GM12874 (cell line): ENCODE data around the gene KATNBL1.

Experiments
- TF ChIP-seq, protein P1 (sequence below): IDR thresholded peaks from 2 replicates; pipeline ENCODE4 v1.5.1; 2011; ENCODE audit warnings: low read depth, mild to moderate bottlenecking, control low read depth, low read length, moderate library complexity; ENCODE audit not compliant: insufficient read depth

The KATNBL1 gene

DNA sequence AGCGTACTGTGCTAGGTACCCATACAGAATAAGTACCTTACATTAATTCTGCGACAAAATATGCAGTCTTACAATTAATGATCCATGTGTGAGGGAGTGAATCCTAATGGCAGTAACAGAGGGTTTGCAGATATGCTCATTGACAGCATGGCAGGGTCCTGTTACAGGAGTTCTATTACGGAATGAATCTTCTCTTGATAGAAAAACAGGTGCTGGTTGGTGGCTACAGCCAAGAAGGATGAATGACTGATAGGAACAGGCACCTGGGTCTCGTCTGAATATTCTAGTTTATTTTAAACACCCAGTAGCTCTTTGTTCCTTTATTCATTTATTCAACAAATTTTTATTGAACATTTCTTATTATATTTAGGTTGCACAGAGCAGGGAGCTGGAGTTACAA lies 85.2 kb downstream of the KATNBL1 start:
- TF ChIP-seq, protein P1, sequence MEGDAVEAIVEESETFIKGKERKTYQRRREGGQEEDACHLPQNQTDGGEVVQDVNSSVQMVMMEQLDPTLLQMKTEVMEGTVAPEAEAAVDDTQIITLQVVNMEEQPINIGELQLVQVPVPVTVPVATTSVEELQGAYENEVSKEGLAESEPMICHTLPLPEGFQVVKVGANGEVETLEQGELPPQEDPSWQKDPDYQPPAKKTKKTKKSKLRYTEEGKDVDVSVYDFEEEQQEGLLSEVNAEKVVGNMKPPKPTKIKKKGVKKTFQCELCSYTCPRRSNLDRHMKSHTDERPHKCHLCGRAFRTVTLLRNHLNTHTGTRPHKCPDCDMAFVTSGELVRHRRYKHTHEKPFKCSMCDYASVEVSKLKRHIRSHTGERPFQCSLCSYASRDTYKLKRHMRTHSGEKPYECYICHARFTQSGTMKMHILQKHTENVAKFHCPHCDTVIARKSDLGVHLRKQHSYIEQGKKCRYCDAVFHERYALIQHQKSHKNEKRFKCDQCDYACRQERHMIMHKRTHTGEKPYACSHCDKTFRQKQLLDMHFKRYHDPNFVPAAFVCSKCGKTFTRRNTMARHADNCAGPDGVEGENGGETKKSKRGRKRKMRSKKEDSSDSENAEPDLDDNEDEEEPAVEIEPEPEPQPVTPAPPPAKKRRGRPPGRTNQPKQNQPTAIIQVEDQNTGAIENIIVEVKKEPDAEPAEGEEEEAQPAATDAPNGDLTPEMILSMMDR: no peak

DNA sequence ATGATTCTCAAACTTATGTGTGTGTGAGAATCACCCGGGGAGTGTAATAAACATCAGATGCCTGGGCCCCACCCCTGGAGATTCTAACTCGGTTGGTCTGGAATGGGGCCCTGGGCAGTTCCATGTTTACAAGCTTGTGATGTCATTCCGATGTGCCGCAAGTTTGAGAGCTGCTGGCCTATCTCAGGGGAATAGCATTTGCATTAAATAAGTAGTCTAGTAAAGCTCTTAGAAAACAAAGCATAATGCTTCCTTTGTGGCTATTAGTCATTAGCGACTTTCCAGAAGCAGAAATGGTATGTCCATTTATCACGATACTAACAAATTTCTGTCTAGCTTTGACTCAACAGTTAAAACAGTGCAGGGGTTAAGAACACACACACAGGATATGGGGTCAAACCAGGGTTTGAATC lies 87.1 kb downstream of the KATNBL1 start:
- TF ChIP-seq, protein P1: no peak

DNA sequence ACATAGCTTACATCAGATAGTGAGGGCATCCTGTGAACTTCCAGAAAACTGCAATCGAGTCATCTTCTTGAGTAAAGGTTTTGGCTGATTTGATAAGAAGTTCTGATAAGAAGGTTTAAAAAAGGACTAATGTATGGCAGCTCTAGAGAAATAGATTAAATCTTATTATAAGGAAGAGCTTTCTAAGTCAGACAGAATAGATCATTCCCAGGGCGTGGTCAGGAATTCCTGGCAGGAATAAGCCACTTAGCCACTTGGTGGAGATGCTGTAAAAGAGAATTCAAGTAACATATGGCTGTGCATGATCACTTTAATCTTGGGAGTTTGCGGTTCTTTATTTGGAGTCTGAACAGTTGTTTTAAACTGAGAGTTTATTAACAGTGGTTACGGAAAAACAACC lies 90.6 kb downstream of the KATNBL1 start:
- TF ChIP-seq, protein P1: no peak

DNA sequence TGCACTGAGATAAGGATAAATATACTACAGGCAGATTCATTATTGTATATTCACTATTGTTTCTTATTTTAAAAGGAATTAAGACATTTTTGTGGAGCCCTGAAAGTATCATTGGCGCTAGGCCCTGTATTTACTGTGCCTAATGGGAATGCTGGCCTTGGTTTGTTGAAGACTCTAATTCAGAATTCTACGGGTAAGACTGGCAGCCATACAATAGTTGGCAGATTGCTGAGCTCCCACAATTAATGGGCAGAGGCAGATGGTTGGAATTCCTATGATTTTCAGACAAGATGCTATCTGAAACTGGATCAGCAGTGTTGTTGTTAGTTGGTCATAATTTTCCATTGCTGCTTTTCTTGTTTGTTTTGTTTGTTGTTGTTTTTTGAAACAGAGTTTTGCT lies 93.3 kb downstream of the KATNBL1 start:
- TF ChIP-seq, protein P1: no peak

DNA sequence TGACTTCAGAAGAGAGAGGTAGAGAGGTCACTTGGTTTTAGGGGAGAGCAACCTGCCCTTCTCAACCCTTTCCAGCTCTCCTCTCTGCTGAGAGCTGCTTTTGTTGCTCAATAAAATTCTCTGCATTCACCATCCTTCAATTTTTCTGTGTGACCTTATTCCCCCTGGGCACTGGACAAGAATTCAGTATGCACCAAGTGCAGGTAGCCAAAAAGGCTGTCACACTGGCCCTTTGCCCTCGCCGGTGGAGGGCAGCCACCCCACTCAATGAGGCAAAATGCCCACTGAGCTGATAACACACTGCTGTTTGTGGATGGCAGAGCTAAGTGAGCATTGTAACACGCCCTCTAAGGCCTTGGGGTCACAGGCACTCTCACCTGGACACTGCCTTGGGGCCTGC lies 95.2 kb downstream of the KATNBL1 start:
- TF ChIP-seq, protein P1: no peak

DNA sequence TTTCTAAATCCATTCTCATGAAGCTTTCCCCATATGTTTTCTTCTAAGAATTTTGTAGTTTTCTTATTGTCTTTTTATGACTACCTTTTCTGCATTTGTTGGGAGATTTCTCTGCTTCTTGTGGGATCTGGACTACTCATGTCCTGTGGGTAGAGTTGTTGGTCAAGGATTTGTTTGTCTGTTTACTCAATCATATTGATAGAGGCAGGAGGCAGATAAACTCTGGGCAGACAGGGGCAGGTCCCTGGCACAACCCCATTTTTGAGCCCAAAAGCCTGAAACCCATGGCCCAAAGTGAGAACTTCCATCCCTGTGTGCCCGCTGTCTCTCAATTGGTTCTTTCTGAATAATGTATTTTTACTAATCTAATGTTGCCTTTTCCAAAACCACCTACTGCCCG lies 95.7 kb downstream of the KATNBL1 start:
- TF ChIP-seq, protein P1: no peak

DNA sequence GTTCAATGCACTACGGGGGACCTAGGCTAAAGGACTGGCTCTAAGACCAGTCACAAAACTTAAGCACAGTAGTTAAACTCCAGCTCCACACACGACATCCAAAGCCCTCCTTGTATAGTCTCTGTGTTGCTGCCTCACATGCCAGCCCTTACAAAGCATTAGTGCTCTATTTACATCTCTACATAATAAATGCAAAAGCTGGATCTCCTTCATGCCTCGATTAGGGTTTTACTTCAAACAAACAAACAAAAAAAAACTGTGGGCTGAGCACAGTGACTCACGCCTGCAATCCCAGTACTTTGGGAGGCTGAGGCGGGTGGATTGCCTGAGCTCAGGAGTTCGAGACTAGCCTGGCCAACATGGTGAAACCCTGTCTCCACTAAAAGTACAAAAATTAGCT lies 98.4 kb downstream of the KATNBL1 start:
- TF ChIP-seq, protein P1: no peak
